Karpas-422 (cell line): ENCODE data around the gene QPRT. TPM values are rescaled to one million over a fixed set of nuclear protein-coding genes. Genes with fewer than 3 reads are reported as not detected.
"Not testable (repeated sequence)": the region's sequence is repeated elsewhere in the genome, so short reads cannot be mapped to it uniquely, and the experiment has no call there.

Experiments
- DNase-seq: peaks from one replicate; pipeline ENCODE4 v3.0.0-alpha.2; 2015
- H2AFZ ChIP-seq: fragments of 200-600 bp; sonication (generic); 2 replicates; pipeline ENCODE4 v1.6.1; 2014; ENCODE audit warnings: antibody characterized with exemption, low read length, mixed read lengths
- H3K27ac ChIP-seq: fragments of 200-600 bp; sonication (generic); 2 replicates; pipeline ENCODE4 v1.5.1; 2014; ENCODE audit warnings: mild to moderate bottlenecking, low read length, moderate library complexity
- H3K27me3 ChIP-seq: fragments of 200-600 bp; sonication (generic); 2 replicates; pipeline ENCODE4 v1.6.1; 2014; ENCODE audit warnings: low read length, mixed read lengths
- H3K36me3 ChIP-seq: fragments of 200-600 bp; sonication (generic); 2 replicates; pipeline ENCODE4 v1.6.1; 2014; ENCODE audit warnings: low read length, mixed read lengths; ENCODE audit not compliant: insufficient read depth
- H3K4me1 ChIP-seq: fragments of 200-600 bp; sonication (generic); 2 replicates; pipeline ENCODE4 v1.6.1; 2014; ENCODE audit warnings: mild to moderate bottlenecking, low read length, mixed read lengths
- H3K4me2 ChIP-seq: fragments of 200-600 bp; sonication (generic); 2 replicates; pipeline ENCODE4 v1.6.1; 2014; ENCODE audit warnings: low read length, low read depth, mild to moderate bottlenecking; ENCODE audit not compliant: poor library complexity, severe bottlenecking
- H3K4me3 ChIP-seq: fragments of 200-600 bp; sonication (generic); 2 replicates; pipeline ENCODE4 v1.5.1; 2014; ENCODE audit warnings: mild to moderate bottlenecking, antibody characterized with exemption, low read length, mixed read lengths
- H3K79me2 ChIP-seq: fragments of 200-600 bp; sonication (generic); 2 replicates; pipeline ENCODE4 v1.6.1; 2014; ENCODE audit warnings: mild to moderate bottlenecking, low read length, mixed read lengths
- H3K9ac ChIP-seq: fragments of 200-600 bp; sonication (generic); 2 replicates; pipeline ENCODE4 v1.6.0; 2014; ENCODE audit warnings: low read length
- H3K9me2 ChIP-seq: fragments of 200-600 bp; sonication (generic), shearing (Covaris generic); replicated peaks from 2 replicates; pipeline ENCODE4 v1.6.0; 2014; ENCODE audit warnings: mild to moderate bottlenecking, low read length, moderate library complexity; ENCODE audit not compliant: insufficient read depth
- H3K9me3 ChIP-seq: fragments of 300-700, 200-600 bp; sonication (generic); 2 replicates; pipeline ENCODE4 v1.6.1; 2014; ENCODE audit warnings: low read length, mixed read lengths
- H4K20me1 ChIP-seq: fragments of 200-600 bp; sonication (generic); 2 replicates; pipeline ENCODE4 v1.6.1; 2014; ENCODE audit warnings: mild to moderate bottlenecking, antibody characterized with exemption, low read length, low read depth; ENCODE audit not compliant: insufficient read depth
- total RNA-seq: library from RNA; depleted of rRNA; stranded (reverse); fragments of >200 nt; shearing (Covaris generic); gene quantifications from 2 replicates; pipeline ENCODE4 v1.2.3, GENCODE V29; 2014; ENCODE audit warnings: low replicate concordance

The QPRT gene
- total RNA-seq, 1 experiment from 2014 or later, result 39.6 TPM

GRCh38 chr16:29720703-29721102 is 41.7 kb downstream of the QPRT start:
- Histone ChIP-seq H3K79me2 (no peaks in the 10 kb centered on the region), H3K4me3 (no peak overlapping the region), H3K27ac (no peak overlapping the region), H3K9ac (no peak overlapping the region), H3K36me3 (no peaks in the 10 kb centered on the region), H4K20me1 (no peaks in the 10 kb centered on the region), H2AFZ (no peak overlapping the region), H3K27me3 (no peaks in the 10 kb centered on the region), H3K9me3 (no peaks in the 10 kb centered on the region), H3K4me1 (no peaks in the 10 kb centered on the region), H3K9me2 (no peaks in the 10 kb centered on the region), H3K4me2 (no peak overlapping the region)
- DNase-seq, result no peak

GRCh38 chr16:29721167-29721879 is 42.3 kb downstream of the QPRT start:
- H3K9me3 ChIP-seq, H3K27me3 ChIP-seq, H3K9ac ChIP-seq, H3K27ac ChIP-seq, H3K79me2 ChIP-seq, H2AFZ ChIP-seq, H3K9me2 ChIP-seq, H3K4me3 ChIP-seq, H3K36me3 ChIP-seq, H4K20me1 ChIP-seq, H3K4me2 ChIP-seq, H3K4me1 ChIP-seq: not testable (repeated sequence)
- DNase-seq, result peak; percentile 75

GRCh38 chr16:29726845-29727377 is 47.9 kb downstream of the QPRT start:
- Histone ChIP-seq H3K9ac (no peak overlapping the region), H2AFZ (no peak overlapping the region), H3K79me2 (no peaks in the 10 kb centered on the region), H3K36me3 (no peaks in the 10 kb centered on the region), H3K27me3 (no peaks in the 10 kb centered on the region), H3K27ac (no peak overlapping the region), H3K4me2 (no peak overlapping the region), H3K4me1 (peaks cover 8% of the 10 kb centered on the region), H3K4me3 (no peak overlapping the region), H4K20me1 (no peaks in the 10 kb centered on the region), H3K9me2 (no peaks in the 10 kb centered on the region), H3K9me3 (no peaks in the 10 kb centered on the region)
- DNase-seq, result no peak

- no peaks in the 10 kb centered on the region for H3K9me2 ChIP-seq
- DNase-seq, result no peak
- H3K36me3 ChIP-seq, result no peaks in the 10 kb centered on the region
- H3K79me2 ChIP-seq, result no peaks in the 10 kb centered on the region
- no peak overlapping the region for H3K27ac ChIP-seq
- H3K27me3 ChIP-seq, result no peaks in the 10 kb centered on the region
- H3K4me1 ChIP-seq, result peaks cover 8% of the 10 kb centered on the region
- no peak overlapping the region for H3K4me2 ChIP-seq
- H3K9ac ChIP-seq, result no peak overlapping the region
- H4K20me1 ChIP-seq, result no peaks in the 10 kb centered on the region
- no peaks in the 10 kb centered on the region for H3K9me3 ChIP-seq
- H3K4me3 ChIP-seq, result no peak overlapping the region
- H2AFZ ChIP-seq, result no peak overlapping the region
Measured at GRCh38 chr16:29727452-29727851, 48.5 kb downstream of the QPRT start.

- Histone ChIP-seq H3K9me3 (no peaks in the 10 kb centered on the region), H3K79me2 (no peaks in the 10 kb centered on the region), H3K4me2 (no peak overlapping the region), H3K9ac (no peak overlapping the region), H3K27me3 (no peaks in the 10 kb centered on the region), H3K9me2 (no peaks in the 10 kb centered on the region), H3K27ac (no peak overlapping the region), H3K4me1 (peaks cover 8% of the 10 kb centered on the region), H2AFZ (no peak overlapping the region), H4K20me1 (no peaks in the 10 kb centered on the region), H3K36me3 (no peaks in the 10 kb centered on the region), H3K4me3 (no peak overlapping the region)
- DNase-seq, result no peak
Measured at GRCh38 chr16:29729116-29729521, 50.1 kb downstream of the QPRT start.

GRCh38 chr16:29730649-29731048 is 51.7 kb downstream of the QPRT start:
- Histone ChIP-seq H3K79me2 (no peaks in the 10 kb centered on the region), H3K9me3 (no peaks in the 10 kb centered on the region), H4K20me1 (no peaks in the 10 kb centered on the region), H3K9ac (no peak overlapping the region), H3K27me3 (no peaks in the 10 kb centered on the region), H3K4me2 (peak overlapping the region; percentile 7), H3K9me2 (no peaks in the 10 kb centered on the region), H3K4me1 (peaks cover 8% of the 10 kb centered on the region), H3K36me3 (no peaks in the 10 kb centered on the region), H3K4me3 (no peak overlapping the region), H3K27ac (no peak overlapping the region), H2AFZ (no peak overlapping the region)
- no peak for DNase-seq

GRCh38 chr16:29731768-29732601 is 53.0 kb downstream of the QPRT start:
- H4K20me1 ChIP-seq, H3K9ac ChIP-seq, DNase-seq, H3K27ac ChIP-seq, H2AFZ ChIP-seq, H3K4me2 ChIP-seq, H3K4me3 ChIP-seq, H3K27me3 ChIP-seq, H3K9me2 ChIP-seq, H3K4me1 ChIP-seq, H3K9me3 ChIP-seq, H3K36me3 ChIP-seq, H3K79me2 ChIP-seq: not testable (repeated sequence)

GRCh38 chr16:29734786-29735185 is 55.8 kb downstream of the QPRT start:
- Histone ChIP-seq H3K9me2 (no peaks in the 10 kb centered on the region), H3K36me3 (no peaks in the 10 kb centered on the region), H2AFZ (no peak overlapping the region), H3K9me3 (no peaks in the 10 kb centered on the region), H3K9ac (no peak overlapping the region), H3K4me3 (no peak overlapping the region), H3K4me1 (peaks cover 8% of the 10 kb centered on the region), H3K27ac (no peak overlapping the region), H3K27me3 (no peaks in the 10 kb centered on the region), H3K4me2 (no peak overlapping the region), H4K20me1 (no peaks in the 10 kb centered on the region), H3K79me2 (no peaks in the 10 kb centered on the region)
- no peak for DNase-seq
